ENCODE measurements around the gene KRT3. TPM values are rescaled to one million over a fixed set of nuclear protein-coding genes. Genes with fewer than 3 reads are reported as not detected.

The KRT3 gene
- total RNA-seq, 2 experiments from 2014 or later = not detected

DNA sequence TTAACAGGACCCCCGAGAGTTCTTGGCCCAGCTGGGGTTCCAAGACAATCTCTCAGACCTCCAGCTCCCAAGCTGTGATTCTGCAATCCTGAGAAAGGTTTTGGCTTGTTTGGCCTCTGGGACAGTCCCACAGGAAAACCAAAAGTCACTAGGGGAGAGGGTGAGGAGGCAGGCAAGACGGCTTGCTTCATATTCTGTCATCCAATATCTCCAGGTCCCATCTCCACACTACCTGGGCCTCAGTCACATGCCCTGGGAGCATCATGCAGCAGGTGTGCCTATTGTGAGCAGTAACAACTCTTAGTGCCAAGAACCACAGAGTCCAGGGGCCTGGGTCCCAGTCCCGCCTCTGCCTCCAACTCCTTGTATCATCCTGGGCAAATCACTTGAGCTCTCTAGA, 36.5 kb upstream of the KRT3 start:
- ATAC-seq = no peak
- DNase-seq = no peak
- no peak overlapping the region for H3K27ac Mint-ChIP-seq
- ChIA-PET POLR2A (interaction anchor here (1.5 kb wide), 1 partner anchor 174 kb away, joined by 3 read pairs; the partner anchor contains the start of gene EIF4B), CTCF (interaction anchor here (2.1 kb wide), 1 partner anchor 38 kb away, joined by 6 read pairs; no protein-coding TSS in a partner anchor)
- no peaks in the 10 kb centered on the region for H3K9me3 Mint-ChIP-seq
- H3K4me1 Mint-ChIP-seq (ENCODE audit: low read depth) = peaks cover 42% of the 10 kb centered on the region
- no peaks in the 10 kb centered on the region for H3K27me3 Mint-ChIP-seq
- no peak overlapping the region for H3K4me3 Mint-ChIP-seq
- no peaks in the 10 kb centered on the region for H3K36me3 Mint-ChIP-seq (ENCODE audit: low read depth)
- intact Hi-C loops (cut with micrococcal nuclease) = no loop called here
- TF ChIP-seq, protein P1, sequence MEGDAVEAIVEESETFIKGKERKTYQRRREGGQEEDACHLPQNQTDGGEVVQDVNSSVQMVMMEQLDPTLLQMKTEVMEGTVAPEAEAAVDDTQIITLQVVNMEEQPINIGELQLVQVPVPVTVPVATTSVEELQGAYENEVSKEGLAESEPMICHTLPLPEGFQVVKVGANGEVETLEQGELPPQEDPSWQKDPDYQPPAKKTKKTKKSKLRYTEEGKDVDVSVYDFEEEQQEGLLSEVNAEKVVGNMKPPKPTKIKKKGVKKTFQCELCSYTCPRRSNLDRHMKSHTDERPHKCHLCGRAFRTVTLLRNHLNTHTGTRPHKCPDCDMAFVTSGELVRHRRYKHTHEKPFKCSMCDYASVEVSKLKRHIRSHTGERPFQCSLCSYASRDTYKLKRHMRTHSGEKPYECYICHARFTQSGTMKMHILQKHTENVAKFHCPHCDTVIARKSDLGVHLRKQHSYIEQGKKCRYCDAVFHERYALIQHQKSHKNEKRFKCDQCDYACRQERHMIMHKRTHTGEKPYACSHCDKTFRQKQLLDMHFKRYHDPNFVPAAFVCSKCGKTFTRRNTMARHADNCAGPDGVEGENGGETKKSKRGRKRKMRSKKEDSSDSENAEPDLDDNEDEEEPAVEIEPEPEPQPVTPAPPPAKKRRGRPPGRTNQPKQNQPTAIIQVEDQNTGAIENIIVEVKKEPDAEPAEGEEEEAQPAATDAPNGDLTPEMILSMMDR (IDR thresholded peaks at IDR 0.05) = no peak

DNA sequence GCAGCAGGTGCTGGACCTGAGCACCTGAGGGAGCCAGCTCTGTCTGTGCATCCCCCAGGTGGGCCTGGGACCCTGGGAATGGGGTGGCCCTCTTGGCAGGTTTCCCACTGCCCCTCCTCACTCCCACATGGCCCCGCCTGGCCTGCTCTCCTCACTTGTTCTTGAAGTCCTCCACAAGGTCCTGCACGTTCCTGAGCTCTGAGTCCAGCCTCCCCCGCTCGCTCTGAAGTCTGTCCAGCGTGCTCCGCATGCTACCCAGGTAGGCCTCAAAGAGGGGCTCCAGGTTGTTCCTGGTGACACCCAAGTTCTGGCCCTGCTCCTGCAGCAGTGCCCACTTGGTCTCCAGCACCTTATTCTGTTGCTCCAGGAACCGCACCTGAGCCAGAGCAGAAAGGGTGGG, 35.3 kb upstream of the KRT3 start:
- POLR2A ChIA-PET = no interaction called here
- intact Hi-C loops (cut with micrococcal nuclease) = no loop called here
- no peaks in the 10 kb centered on the region for H3K9me3 Mint-ChIP-seq
- ATAC-seq (no peak), DNase-seq (no peak)
- no peak overlapping the region for H3K4me3 Mint-ChIP-seq
- CTCF ChIA-PET = interaction anchor here (0.7 to 1.3 kb wide), 3 partner anchors 15 to 149 kb away, joined by 3 to 4 read pairs (median 4); no protein-coding TSS in a partner anchor
- H3K36me3 Mint-ChIP-seq (ENCODE audit: low read depth) = no peaks in the 10 kb centered on the region
- H3K27me3 Mint-ChIP-seq = no peaks in the 10 kb centered on the region
- TF ChIP-seq, protein P1 (IDR thresholded peaks at IDR 0.05) = no peak
- H3K4me1 Mint-ChIP-seq (ENCODE audit: low read depth) = peaks cover 30% of the 10 kb centered on the region
- no peak overlapping the region for H3K27ac Mint-ChIP-seq

DNA sequence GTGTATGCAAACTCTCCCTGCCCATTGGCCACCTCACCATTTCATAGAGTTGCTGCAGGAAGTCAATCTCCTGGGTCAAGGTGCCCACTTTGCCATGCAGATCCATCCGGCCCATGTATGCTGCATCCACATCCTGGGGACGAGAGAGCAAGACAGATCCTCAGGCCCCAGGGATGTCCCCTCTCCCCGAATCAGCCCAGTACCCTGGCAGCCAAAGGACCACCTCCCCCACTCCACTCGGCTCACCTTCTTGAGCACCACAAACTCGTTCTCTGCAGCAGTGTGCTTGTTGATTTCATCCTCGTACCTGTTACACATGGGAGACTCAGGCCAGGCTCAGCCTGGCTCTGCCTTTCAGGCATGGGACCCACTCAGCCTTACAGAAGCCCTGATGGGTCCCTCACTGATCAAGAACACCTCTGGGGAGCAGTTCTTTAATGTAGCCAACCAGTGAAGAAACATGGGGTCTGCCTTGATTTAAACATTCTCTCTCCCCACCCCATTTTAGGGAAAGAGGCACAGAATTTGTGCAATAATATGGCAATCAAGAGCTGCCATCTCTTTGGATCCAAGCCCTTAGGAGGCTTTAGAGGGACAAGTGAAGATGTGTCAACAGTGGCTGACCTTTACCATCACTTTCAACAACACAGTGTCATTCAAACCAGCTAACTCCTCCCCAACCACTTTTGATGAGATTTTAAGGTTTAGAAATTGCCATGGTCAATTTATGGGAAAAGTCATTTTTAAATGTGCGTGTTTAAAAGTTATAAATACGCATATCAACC, 34.3 kb upstream of the KRT3 start:
- Mint-ChIP-seq H3K36me3 (ENCODE audit: low read depth) (no peaks in the 10 kb centered on the region), H3K27ac (no peak overlapping the region), H3K4me1 (ENCODE audit: low read depth) (peaks cover 19% of the 10 kb centered on the region), H3K27me3 (no peaks in the 10 kb centered on the region), H3K4me3 (no peak overlapping the region), H3K9me3 (no peaks in the 10 kb centered on the region)
- POLR2A ChIA-PET = no interaction called here
- intact Hi-C loops (cut with micrococcal nuclease) = no loop called here
- TF ChIP-seq, protein P1 (IDR thresholded peaks at IDR 0.05) = no peak
- CTCF ChIA-PET = interaction anchor here (0.8 to 1.9 kb wide), 3 partner anchors 40 to 150 kb away, joined by 4 to 5 read pairs (median 4); no protein-coding TSS in a partner anchor
- DNase-seq = no peak
- no peak for ATAC-seq

DNA sequence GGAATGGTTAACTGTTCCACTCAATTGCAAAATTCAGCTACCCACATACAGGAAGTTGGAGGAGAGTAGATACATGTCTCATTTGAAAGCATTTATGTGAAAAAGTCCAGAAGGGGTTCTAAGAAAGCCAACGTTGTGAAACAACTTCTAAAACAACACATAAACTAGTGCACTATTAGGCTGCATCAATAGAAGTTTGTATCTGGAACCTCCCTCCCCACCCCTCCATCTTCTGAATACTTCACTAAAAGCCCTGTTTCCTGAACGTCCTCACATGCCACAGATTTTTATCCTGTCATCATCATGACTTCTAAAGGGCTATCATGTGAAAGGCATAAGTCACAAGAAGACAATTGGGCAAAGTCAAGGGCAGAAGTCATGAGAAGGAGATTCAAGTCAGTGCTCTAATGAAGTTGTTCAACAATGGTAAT, 32.7 kb upstream of the KRT3 start:
- TF ChIP-seq, protein P1 (IDR thresholded peaks at IDR 0.05) = no peak
- POLR2A ChIA-PET = no interaction called here
- H3K4me3 Mint-ChIP-seq = no peak overlapping the region
- no peaks in the 10 kb centered on the region for H3K9me3 Mint-ChIP-seq
- intact Hi-C loops (cut with micrococcal nuclease) = no loop called here
- CTCF ChIA-PET = interaction anchor here (1.0 kb wide), 1 partner anchor 51 kb away, joined by 3 read pairs; no protein-coding TSS in a partner anchor
- H3K36me3 Mint-ChIP-seq (ENCODE audit: low read depth) = no peaks in the 10 kb centered on the region
- no peak overlapping the region for H3K27ac Mint-ChIP-seq
- H3K27me3 Mint-ChIP-seq = no peaks in the 10 kb centered on the region
- DNase-seq = no peak
- no peak for ATAC-seq
- H3K4me1 Mint-ChIP-seq (ENCODE audit: low read depth) = peaks cover 13% of the 10 kb centered on the region

DNA sequence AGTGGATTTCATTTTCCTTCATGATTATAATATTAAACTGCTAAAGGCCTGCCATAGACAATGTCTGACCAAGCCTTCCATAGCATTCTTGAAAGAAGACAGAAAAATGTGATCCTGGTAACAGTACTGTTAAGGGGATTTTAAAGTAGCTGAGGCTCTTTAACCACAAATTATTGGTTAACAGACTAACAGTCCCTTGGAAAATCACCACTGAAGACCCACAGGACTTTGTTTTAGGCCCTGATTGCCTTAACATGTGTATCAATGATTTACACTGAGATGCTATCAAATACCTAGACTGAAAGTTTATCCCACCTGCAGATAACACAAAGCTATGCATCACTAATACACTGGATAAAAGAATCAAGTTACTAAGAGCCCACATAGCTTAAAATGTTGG, 32.2 kb upstream of the KRT3 start:
- Mint-ChIP-seq H3K9me3 (no peaks in the 10 kb centered on the region), H3K4me3 (no peak overlapping the region), H3K27me3 (no peaks in the 10 kb centered on the region), H3K4me1 (ENCODE audit: low read depth) (peaks cover 13% of the 10 kb centered on the region), H3K27ac (no peak overlapping the region), H3K36me3 (ENCODE audit: low read depth) (no peaks in the 10 kb centered on the region)
- no peak for DNase-seq
- ATAC-seq = no peak
- ChIA-PET CTCF (interaction anchor here (0.6 to 1.0 kb wide), 2 partner anchors 52 to 244 kb away, joined by 3 read pairs; no protein-coding TSS in a partner anchor), POLR2A (no interaction called here)
- intact Hi-C loops (cut with micrococcal nuclease) = no loop called here
- TF ChIP-seq, protein P1 (IDR thresholded peaks at IDR 0.05) = no peak

Data from activated CD8-positive, alpha-beta T cell treated with anti-CD3 and anti-CD28 coated beads for 36 hours (primary cell).